HG03432 (cell line): ENCODE results near the gene SLC12A4.

Source experiments
- ATAC-seq: cut with Tn5 transposase; IDR thresholded peaks from one replicate; pipeline ENCODE4 v1.9.1; 2021; ENCODE audit warnings: mild to moderate bottlenecking, moderate library complexity; ENCODE audit not compliant: unreplicated experiment

SLC12A4 gene

DNA sequence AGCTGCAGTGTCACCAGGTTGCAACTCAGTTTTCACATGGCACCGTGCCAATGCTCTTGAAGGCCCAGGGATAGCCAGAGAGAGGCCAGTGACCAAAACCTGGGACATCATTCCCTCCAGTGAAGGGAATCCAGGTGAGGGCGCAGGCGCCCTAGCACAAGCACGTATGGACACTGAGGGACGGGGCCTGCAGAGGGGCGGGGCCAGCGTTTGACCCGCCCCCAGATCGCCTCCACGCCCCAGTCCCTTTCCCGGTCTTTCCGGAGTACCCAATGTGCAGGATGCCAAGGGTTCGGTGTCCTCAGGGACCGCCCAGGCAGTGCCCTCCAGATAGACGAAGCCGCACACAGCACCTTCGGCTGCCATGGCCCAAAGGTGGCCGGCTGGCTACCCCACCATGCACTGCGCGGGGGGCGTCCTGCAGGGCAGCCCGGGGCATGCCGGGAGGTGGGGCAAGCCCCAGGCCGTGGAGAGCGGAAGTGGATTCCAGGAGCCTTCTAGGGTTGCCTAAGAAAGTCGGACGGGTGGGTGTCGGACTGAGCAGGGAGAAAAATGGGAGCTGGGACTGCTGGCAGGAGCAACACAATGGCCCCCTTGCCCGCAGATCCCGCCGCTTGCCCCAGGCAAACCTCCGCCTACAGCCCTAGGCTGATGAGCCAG lies 4.6 kb downstream of the SLC12A4 start:
- ATAC-seq = no peak

DNA sequence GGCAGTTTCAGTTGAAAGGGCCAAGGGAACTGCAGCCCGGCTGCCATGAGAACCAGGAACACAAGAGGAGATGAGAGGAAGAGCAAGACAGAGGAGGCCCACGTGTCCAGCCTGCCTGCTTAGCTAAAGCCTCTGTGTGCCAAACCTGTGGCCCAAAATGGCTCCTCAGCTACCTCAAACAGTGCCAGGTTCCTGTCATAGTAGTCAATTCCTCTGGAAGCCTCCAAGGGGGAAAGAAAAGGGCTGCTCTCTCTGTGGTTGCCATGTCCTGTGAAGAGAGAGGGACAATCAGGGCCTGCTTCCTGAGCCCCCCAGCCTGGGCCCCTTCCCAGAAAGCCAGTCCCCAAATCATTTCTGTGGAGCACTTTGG lies 5.2 kb downstream of the SLC12A4 start:
- ATAC-seq = no peak

DNA sequence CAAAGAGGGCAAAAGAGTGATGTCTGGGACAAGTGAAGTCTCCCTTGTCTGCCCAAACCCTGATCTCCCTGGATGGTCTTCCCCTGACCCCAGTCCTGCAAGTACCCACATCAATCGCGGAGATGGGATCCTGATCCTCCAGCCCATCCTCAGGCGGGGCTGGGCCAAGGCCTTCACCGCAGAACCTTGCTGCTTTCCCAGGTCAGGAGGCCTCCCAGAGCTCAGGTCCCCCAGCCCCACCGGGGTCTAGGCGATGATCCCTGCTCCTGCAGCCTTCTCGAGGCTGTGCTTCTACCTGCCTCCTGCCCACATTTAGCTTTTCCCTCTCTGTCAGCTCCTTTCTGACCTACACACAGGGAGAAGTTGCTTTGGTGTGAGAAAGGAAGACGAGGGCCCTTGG lies 6.3 kb downstream of the SLC12A4 start:
- no peak for ATAC-seq

DNA sequence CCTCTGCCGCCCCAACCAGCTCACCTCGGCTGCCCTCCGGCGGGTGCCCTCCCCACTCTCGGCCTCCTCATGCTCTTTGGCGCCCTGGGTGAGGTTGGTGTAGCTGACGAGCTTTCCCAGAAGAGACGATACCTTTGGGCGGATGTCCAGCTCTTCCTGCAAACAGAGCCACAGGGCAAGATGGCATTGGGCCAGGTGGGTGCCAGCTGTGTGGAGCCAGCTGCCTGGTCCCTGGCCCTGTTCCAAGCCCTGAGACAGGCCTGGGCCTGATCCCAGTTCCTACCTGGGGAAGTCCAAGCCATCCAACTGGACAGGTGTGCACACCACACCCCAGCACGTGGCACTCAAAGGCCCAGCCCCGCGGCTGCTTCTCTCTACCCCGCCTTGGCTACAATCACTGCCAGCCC lies 6.9 kb downstream of the SLC12A4 start:
- no peak for ATAC-seq

DNA sequence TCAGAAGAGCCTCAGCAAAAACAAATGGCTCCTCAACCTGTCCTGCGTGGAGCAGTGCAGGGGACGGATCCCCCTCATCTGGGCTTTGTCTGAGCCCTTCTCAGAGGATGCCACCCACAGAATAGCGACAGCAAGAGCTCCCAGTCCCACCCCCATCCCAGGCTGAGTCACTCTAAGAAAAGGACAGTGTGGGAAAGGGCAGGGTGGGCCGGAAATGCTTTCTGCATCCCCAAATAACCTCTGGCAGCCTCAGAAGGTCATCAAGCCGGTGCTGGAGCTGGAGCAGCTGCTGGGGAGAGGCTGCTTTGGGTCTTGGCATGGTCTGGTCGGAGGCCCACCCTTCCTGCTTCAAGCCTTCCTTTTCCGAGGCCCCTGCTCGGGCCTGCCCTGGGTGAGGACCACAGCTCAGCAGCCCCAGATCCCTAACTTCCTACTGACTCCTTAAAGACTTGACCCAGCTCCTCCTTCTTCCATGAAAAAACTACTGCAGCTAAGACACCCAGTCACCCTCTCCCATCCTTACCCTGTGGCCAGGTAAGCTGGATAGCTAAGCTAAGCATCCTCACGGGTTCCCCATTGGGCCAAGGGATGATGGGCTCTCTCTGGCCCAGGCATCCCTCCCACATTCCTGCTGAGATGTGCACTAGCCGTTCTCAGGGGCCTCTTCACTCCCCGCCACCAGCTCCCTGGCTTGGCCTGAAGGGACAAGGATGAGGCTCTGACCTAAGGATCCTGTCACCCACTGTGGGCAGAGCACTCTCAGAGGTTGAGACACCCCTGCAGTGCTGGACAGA lies 8.7 kb downstream of the SLC12A4 start:
- ATAC-seq = no peak

DNA sequence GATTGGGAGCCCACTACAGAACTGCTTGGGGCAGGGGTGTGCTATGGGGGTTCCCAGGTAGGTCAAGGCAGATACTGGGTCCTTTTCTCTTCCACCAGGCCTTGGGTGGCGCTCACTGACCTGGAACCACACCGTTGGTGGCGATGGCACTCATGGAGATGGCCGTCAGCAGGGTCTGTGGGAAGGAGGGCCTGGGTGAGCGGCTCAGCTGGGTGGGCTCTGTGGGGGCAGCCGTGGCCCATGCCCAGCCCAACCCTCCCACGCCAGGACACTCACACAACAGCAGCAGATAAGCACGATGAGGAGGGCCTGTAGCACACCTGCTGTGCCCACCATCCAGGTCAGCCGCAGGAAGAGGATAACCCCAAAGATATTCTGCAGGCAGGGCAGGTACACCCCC lies 10.8 kb downstream of the SLC12A4 start:
- ATAC-seq = no peak

DNA sequence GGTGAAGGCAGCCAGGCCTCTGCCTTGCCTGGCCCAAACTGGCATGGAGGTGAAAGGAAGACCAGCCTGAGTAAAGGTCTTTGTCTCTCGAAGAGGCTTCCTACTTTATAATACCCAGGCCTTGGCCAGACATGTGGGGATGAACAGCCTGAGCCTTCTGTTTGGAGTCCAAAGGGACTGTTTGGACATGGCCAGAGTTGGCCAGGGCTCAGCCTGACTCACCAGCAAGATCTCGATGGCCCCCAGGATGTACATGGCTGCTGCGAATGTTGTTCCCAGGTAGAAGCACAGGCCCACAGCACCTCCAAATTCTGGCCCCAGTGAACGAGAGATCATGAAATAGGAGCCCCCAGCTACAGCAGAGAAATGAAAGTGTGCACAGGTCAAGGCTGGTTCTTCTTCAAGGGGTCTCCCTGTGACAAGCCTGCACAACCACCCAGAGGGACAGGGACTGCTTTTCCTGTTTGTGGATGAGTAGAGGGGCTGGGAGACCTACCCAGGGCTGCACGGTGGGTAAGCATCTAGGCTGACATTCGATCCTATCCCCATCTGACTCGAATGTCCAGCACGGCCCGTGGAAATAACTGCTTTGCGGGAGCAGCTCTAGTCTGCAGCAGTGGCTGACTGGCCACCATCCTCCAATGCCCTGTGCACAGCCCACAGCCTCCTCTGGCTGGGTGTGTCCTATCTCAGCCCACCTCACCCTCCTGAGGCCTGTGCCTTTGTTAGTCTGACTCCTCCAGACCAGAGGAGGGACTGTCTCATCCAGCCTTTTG lies 13.8 kb downstream of the SLC12A4 start:
- no peak for ATAC-seq

DNA sequence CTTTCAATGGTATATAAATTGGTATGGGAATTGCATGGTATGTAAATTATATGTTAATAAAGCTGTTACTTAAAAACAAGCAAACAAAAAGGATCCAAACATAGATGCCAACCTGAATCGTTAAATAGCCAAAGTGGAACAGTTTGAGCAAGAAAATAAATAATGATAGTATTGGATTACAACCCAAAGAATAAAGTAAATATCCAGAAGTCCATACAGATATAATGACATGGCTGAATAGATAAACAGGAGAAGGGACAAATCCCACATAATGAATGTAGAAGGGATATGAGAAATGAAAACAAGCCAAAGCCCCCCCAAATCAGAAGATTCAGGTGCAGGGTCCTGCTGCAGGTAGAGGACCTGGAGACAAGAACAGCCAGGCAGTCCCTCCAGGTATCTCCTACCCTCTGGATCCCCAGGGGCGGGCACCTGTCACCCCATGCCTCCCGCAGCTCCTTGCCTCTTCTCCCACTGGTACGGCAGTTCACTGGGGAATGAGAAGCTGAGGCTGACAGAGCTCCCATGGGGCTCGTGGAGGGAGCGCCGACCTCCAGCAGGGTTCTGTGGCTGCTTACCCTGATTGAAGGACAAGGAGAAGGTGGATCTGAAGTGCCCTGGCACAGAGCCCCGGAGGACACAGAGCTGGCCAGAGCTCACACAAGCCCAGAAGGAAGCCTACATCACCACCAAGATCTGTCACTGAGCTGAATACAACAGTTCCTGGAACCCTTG lies 14.6 kb downstream of the SLC12A4 start:
- ATAC-seq = no peak

DNA sequence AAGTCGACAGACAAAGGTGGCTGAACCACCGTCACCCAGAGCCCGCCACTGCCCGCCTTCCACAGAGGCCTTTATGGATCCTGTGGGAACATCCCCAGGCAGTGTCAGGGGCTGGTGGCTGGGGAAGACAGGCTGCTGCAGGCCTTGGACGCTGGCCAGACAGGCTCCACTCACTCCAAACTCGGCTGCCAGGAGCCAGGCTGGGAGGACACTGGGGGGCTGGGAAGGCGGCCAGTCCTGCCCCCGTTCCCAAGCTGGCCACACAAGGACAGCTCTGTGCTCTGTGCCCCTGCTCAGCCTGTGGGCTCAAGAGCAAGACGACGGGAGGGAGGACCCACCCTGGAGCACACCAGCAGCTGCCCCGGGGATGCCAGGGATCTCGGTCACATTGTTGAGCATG lies 17.0 kb downstream of the SLC12A4 start:
- ATAC-seq = no peak

DNA sequence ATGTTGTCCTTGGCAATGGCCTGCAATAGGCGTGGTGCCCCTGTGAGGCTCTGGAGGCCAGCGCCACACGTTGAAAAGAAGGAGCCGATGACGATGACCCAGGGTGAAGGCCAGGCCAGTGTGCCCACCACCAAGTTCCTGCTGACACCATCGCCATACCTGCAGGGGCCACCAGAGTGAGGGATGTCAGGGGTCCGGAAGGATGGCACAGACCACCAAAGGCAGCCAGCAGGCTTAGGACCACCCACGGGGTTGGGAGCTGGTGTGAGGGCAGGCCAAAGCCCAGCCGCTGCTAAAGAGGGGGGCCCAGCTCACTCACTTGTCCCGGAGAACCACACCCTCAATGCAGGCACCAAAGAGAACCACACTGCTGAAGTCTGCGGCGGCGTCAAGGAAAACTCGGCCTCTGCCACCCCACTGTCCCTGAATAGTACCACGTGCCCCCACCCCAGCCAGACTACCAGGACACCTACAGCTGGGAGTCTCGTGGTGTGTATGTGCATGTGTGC lies 18.0 kb downstream of the SLC12A4 start:
- no peak for ATAC-seq

DNA sequence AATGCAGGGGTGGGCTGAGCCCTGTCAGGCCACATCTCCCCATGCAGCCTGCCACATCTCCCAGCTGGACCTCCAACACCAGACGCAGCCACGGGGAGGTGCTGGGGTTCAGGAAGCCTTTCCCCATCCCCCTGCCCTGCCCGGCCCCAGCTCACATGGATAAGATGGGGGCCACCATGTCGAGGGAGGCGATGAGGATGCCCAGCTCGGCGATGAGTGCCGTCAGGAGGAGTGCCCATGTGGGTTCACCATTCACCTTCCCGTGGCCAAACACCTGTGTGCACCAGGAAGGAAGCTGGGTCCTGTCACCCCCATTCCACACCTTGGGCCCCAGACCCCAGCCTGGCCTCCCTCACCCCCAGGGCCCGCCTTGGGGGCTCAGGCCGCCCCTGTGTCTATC lies 18.8 kb downstream of the SLC12A4 start:
- ATAC-seq = no peak

DNA sequence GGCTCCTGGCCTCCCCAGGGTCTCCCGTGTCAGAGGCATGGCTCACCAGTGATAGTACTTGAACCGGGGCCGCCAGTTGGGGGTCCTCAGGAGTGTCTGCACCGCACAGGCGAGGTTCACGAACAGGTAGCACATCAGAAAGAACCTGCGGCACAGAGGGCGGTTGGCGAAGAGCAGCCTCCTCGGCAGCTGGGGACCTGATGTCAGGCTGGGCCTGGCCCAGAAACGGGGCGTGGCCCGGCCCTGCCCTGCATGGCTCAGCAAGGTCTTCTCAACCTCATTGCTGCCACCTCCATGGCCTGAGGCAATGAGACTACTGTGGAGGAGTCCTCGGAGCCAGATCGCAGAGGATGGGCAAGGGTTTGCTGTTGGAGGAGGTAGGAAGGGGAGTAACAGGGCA lies 20.4 kb downstream of the SLC12A4 start:
- ATAC-seq = no peak

DNA sequence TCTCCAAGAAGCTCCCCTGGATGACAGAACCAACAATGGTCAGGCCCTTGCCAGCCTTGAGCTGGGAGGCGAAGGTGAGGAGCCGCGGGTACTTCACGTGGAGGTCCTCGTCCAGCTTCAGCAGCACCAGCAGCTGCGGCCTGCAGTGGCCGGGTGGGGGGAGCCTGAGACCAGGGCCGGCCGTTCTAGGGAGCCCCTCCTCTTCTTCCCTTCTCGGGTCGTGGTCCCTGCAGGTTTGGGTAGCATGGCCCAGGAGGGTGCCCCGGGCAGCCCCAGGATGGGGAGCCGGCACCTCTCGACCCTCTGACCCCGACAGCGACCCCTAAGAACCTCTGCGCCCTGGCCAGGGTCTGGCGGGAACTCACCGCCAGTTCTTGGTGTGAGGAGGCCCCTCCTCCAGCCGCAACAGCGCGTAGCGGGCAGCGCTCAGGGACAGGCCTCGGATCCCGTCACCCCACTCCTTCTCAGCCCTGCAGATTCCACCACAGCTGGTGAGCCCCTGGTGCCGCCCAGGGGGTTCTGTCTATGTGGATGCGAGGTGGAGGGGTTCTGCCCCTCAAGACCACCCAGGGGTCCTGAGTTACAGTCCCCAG lies 21.4 kb downstream of the SLC12A4 start:
- no peak for ATAC-seq

DNA sequence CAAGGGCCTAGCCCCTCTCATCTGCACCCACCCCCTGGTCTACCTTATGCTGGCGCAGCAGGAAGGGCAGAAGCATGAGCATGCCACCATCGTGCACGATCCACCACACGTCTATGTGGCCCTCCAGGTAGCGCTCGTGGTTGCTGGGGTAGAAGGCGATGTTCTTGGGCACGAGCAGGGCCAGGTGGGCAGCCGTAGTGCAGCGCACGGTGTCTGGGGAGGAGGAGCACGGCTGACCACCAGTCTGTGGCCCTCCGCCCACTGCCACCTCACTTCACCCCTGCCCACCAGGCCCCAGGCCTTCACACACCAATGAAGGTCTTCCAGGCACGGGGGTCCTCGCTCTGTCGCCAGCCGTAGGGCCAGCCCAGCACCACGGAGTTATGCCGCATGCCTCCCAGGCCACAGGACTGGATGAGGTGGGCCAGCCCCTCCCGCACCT lies 22.3 kb downstream of the SLC12A4 start:
- ATAC-seq = no peak

DNA sequence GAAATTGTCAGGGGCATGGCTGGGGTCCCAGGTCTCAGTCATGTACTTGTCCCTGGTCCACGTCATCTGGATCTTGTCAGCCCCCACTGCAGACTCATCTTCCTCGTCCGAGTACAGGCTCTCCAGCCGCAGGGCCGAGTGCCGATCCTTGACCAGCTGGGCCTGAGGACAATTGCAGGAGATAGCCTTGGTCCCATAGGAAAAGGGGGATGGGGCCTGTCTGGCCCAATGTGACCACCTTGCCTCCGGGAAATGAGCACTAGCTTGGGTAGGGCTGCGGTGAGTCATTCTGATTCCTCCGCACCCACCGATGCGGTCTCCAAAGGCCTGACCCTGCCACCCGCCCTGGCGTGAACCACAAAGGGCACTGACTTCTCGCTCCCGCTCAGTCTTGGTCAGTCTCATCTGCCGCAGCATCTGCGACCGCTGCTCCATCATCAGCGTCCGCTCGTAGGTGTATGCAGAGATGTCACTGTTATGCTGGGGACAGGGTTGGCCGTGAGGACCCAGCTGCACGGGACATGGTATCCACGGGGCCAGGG lies 23.0 kb downstream of the SLC12A4 start:
- ATAC-seq = no peak

DNA sequence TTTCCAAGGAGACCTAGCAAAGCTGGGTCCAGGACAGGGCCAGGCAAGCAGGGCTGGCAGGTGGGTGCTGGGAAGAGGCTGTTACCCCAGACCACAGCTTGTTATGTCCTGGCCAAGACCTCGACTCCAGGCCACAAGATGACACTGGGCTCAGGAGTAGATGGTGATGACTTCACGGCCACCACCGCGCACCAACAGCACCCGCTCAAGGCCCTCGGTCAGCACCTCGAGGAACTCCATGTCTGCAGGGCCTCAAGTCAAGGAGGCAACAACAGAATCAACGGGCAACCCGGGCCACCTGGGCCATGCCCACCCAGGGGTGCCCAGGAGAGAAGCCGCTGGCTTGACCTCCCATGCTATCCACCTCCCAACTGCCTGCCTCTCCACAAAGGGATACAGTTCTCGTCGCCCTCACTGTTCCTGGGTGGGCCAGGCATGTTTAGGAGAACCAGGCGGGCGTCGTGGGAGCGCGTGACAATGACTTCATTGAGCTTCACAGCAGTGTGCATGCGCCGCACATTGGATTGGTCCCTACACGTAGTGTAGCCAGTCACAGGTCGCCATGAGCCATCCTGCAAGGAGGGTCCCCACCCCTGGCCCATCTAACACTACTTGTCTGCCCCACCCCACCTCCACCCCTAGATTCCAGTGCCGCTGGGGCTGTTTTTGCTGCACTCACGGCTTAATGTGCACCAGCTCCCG lies 23.6 kb downstream of the SLC12A4 start:
- no peak for ATAC-seq

DNA sequence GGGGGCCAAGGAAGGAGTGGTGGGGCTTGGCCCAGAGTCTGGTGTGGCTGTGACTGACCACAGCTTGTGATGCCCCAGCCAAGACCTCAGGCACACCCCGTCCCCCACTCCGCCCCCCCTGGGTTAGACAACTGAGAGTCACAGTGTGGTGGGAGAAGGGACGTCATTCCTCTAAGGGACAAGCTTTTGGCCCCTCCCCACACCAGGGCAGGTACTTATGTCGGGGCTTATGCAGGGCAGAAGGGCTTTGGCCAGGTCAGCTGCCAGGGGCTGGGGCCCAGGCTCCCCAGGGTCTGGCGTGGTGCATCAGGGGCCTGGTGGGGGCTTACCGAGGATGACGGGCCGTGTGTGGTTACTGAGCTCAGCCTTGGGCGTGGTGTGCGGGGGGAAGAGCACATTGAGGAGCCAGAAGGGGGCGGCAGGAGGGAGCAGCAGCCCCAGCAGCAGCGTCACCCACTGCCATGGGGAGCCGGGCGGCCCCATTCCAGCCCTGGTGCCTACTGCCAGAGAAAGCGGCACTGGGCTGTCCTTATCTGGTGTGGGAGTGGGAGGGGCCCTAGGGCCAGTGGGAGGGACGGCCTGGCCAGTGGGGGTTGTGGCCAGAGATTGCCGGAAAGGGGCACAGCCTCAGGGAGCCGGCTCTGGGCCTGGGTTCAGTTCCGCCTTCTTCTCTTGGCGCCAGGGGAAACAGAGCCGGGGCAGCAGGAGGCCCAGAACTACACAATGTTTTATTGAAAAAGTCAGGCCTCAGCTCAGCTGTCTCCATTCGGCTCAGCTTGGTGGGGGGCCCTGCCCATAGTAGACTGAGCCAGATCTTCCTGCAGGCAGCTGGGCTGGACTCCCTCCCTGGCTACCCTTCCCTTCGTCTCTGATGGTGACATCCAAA lies 24.6 kb downstream of the SLC12A4 start, which contains the start of gene LCAT:
Gene LCAT (minus strand): TSS at position 502 of the 886 bp plus-strand sequence. CDS start 19 bp downstream, at position 483.
- no peak for ATAC-seq

DNA sequence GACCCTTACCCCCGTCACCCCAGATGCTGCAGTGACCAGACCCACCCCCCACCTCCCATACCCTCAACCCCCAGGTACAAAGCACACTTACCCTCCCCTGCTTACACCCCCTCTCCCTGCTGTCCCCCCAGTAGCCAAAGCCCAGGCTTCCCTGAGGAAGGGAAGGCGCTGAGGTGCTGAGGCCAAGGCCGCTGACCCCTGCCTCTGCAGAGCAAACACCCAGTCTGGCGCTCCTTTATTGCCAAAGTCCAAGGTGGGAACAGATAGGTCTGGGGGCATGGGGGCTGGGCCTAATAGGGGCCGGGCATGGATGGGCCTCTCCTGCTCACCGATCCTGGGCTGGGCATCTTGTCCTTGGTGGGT lies 25.2 kb downstream of the SLC12A4 start:
- ATAC-seq = no peak
